HEK293 (cell line): ENCODE results near the gene NHEJ1.
A peak's percentile ranks its signal among the peaks of the same experiment; 100 is the strongest.

Experiments used
- CTCF ChIA-PET: fragments of 350-600 bp; formaldehyde crosslinking; extraction: SDS; loops from one replicate; lab custom pipeline; 2021; ENCODE audit warnings: antibody characterized with exemption; lab: Yijun Ruan, JAX
- POLR2A ChIA-PET: fragments of 300-600 bp; formaldehyde crosslinking; extraction: SDS; loops from one replicate; lab custom pipeline; 2020; ENCODE audit warnings: antibody characterized with exemption, inconsistent platforms; lab: Yijun Ruan, JAX
- H3K27ac ChIP-seq: fragments of 200-500 bp; sonication (Bioruptor generic); 2 replicates; pipeline ENCODE4 v1.5.1; 2014; ENCODE audit warnings: low read depth, low read length, control low read depth, inconsistent platforms; ENCODE audit errors: extremely low read depth
- H3K36me3 ChIP-seq, 2 experiments: fragments of 200-500 bp in 1 of 2; sonication (Bioruptor generic) in 1 of 2; 1 replicate in 1 of 2; 2 replicates in 1 of 2; pipeline ENCODE4 v1.5.1; 2014 to 2017; ENCODE audit warnings: inconsistent platforms in 2 of 2, low read length in 2 of 2; ENCODE audit not compliant: control insufficient read depth in 2 of 2, insufficient read depth in 1 of 2
- H3K4me1 ChIP-seq: fragments of 200-500 bp; sonication (Bioruptor generic); 2 replicates; pipeline ENCODE4 v1.5.1; 2014; ENCODE audit warnings: mild to moderate bottlenecking, low read length, inconsistent platforms; ENCODE audit not compliant: control insufficient read depth, insufficient read depth
- H3K4me3 ChIP-seq: 2 replicates; pipeline ENCODE4 v1.5.1; 2011; ENCODE audit warnings: low read depth, mild to moderate bottlenecking, control low read depth, low read length, moderate library complexity
- H3K9me3 ChIP-seq: fragments of 200-500 bp; sonication (Bioruptor generic); 2 replicates; pipeline ENCODE4 v1.5.1; 2014; ENCODE audit warnings: low read depth, low read length, inconsistent platforms; ENCODE audit not compliant: control insufficient read depth, insufficient read depth
- KLF9 ChIP-seq: fragments of 450-650 bp; formaldehyde crosslinking; IDR thresholded peaks from 2 replicates; pipeline ENCODE4 v1.5.1; 2016; ENCODE audit warnings: missing biosample characterization, missing genetic modification characterization, low read depth
- MZF1 ChIP-seq: fragments of 450-650 bp; formaldehyde crosslinking; IDR thresholded peaks from 2 replicates; pipeline ENCODE4 v1.5.1; 2017; ENCODE audit warnings: missing biosample characterization, missing genetic modification characterization, borderline replicate concordance
- SALL2 ChIP-seq: fragments of 450-650 bp; formaldehyde crosslinking; IDR thresholded peaks from 2 replicates; pipeline ENCODE4 v1.5.0; 2017; ENCODE audit warnings: missing biosample characterization, mild to moderate bottlenecking, missing genetic modification characterization, borderline replicate concordance
- SP7 ChIP-seq: fragments of 450-650 bp; formaldehyde crosslinking; IDR thresholded peaks from 2 replicates; pipeline ENCODE4 v1.5.1; 2016; ENCODE audit warnings: missing biosample characterization, missing genetic modification characterization
- ZBTB10 ChIP-seq: fragments of 450-650 bp; formaldehyde crosslinking; IDR thresholded peaks from 2 replicates; pipeline ENCODE4 v1.5.1; 2016; ENCODE audit warnings: missing biosample characterization, missing genetic modification characterization
- ZFP69B ChIP-seq: fragments of 450-650 bp; formaldehyde crosslinking; IDR thresholded peaks from 2 replicates; pipeline ENCODE4 v1.5.1; 2016; ENCODE audit warnings: missing biosample characterization, missing genetic modification characterization
- ZNF148 ChIP-seq: fragments of 450-650 bp; formaldehyde crosslinking; IDR thresholded peaks from 2 replicates; pipeline ENCODE4 v1.5.0; 2017; ENCODE audit warnings: missing biosample characterization, missing genetic modification characterization, borderline replicate concordance
- ZNF324 ChIP-seq: fragments of 450-650 bp; formaldehyde crosslinking; IDR thresholded peaks from 2 replicates; pipeline ENCODE4 v1.5.1; 2016; ENCODE audit warnings: missing biosample characterization, missing genetic modification characterization
- ZNF501 ChIP-seq: fragments of 450-650 bp; formaldehyde crosslinking; IDR thresholded peaks from 2 replicates; pipeline ENCODE4 v1.5.1; 2016; ENCODE audit warnings: missing biosample characterization, missing genetic modification characterization
- ZNF510 ChIP-seq: fragments of 450-650 bp; formaldehyde crosslinking; IDR thresholded peaks from 2 replicates; pipeline ENCODE4 v1.5.1; 2018; ENCODE audit warnings: mild to moderate bottlenecking, missing genetic modification characterization, missing biosample characterization; ENCODE audit not compliant: insufficient replicate concordance
- ZNF544 ChIP-seq: fragments of 450-650 bp; formaldehyde crosslinking; IDR thresholded peaks from 2 replicates; pipeline ENCODE4 v1.5.0; 2017; ENCODE audit warnings: missing biosample characterization, missing genetic modification characterization
- ZNF555 ChIP-seq: fragments of 450-650 bp; formaldehyde crosslinking; conservative IDR thresholded peaks from 2 replicates; pipeline ENCODE4 v1.5.1; 2017; ENCODE audit warnings: missing biosample characterization, mild to moderate bottlenecking, missing genetic modification characterization, inconsistent platforms
- ZNF623 ChIP-seq: fragments of 450-650 bp; formaldehyde crosslinking; IDR thresholded peaks from 2 replicates; pipeline ENCODE4 v1.5.1; 2016; ENCODE audit warnings: missing biosample characterization, missing genetic modification characterization
- ZNF624 ChIP-seq: fragments of 450-650 bp; formaldehyde crosslinking; IDR thresholded peaks from 2 replicates; pipeline ENCODE4 v1.5.1; 2017; ENCODE audit warnings: missing biosample characterization, missing genetic modification characterization
- ZNF626 ChIP-seq: fragments of 450-650 bp; sonication (Bioruptor Pico); formaldehyde crosslinking; IDR thresholded peaks from 2 replicates; pipeline ENCODE4 v1.5.1; 2018; ENCODE audit warnings: missing biosample characterization, missing genetic modification characterization, inconsistent platforms
- ZNF707 ChIP-seq: fragments of 450-650 bp; formaldehyde crosslinking; IDR thresholded peaks from 2 replicates; pipeline ENCODE4 v1.5.1; 2016; ENCODE audit warnings: missing biosample characterization, missing genetic modification characterization
- ZNF791 ChIP-seq: fragments of 450-650 bp; formaldehyde crosslinking; IDR thresholded peaks from 2 replicates; pipeline ENCODE4 v1.5.1; 2016; ENCODE audit warnings: missing biosample characterization, missing genetic modification characterization
- ZNF843 ChIP-seq: fragments of 450-650 bp; formaldehyde crosslinking; IDR thresholded peaks from 2 replicates; pipeline ENCODE4 v1.5.1; 2016; ENCODE audit warnings: missing biosample characterization, missing genetic modification characterization
- ZSCAN18 ChIP-seq: fragments of 450-650 bp; formaldehyde crosslinking; IDR thresholded peaks from 2 replicates; pipeline ENCODE4 v1.5.1; 2016; ENCODE audit warnings: missing biosample characterization, missing genetic modification characterization

Gene NHEJ1

GRCh38 chr2:219160186-219161017 is at the start of gene NHEJ1 (continued):
- peak; percentile 85 for TF ChIP-seq ZBTB10 (tag by site-specific recombination)
- no peak for TF ChIP-seq SALL2 (tag by site-specific recombination)
- no peak for TF ChIP-seq ZNF624
- no peak for TF ChIP-seq ZSCAN18 (tag by site-specific recombination)
- peak; percentile 65; the same call in 1 of the 2 replicates for TF ChIP-seq ZNF501 (tag by site-specific recombination)
- TF ChIP-seq ZNF623 (tag by site-specific recombination), result no peak
- 0 out of 2 replicates have a peak, but pooled peaks have one; percentile 15 for TF ChIP-seq ZNF324 (tag by site-specific recombination)
- no peak for TF ChIP-seq MZF1 (tag by site-specific recombination)
- TF ChIP-seq ZNF626 (tag by site-specific recombination), result no peak
- TF ChIP-seq, all 188 proteins: peak for 47

- Histone ChIP-seq H3K36me3 (peaks cover 12 to 68% of the 10 kb centered on the region in 2 experiments; a peak in 2 of 3 replicates), H3K27ac (no peak overlapping the region), H3K4me1 (peaks cover 8% of the 10 kb centered on the region), H3K4me3 (no peak overlapping the region), H3K9me3 (no peaks in the 10 kb centered on the region)
- ChIA-PET CTCF (interaction anchor here (0.6 to 3.2 kb wide), 3 partner anchors 38 to 68 kb away, joined by 4 to 8 read pairs (median 5); partner anchors contain the start of gene NHEJ1), POLR2A (interaction anchor here (2.0 kb wide), 1 partner anchor 9 kb away, joined by 11 read pairs; the partner anchor contains the start of gene ABCB6)
- no peak for TF ChIP-seq ZNF510
- no peak for TF ChIP-seq ZNF544 (tag by site-specific recombination)
- TF ChIP-seq SP7 (tag by site-specific recombination), result no peak
- no peak for TF ChIP-seq ZFP69B (tag by site-specific recombination)
- TF ChIP-seq ZNF791 (tag by site-specific recombination), result no peak
- TF ChIP-seq ZNF555 (tag by site-specific recombination), result no peak
- no peak for TF ChIP-seq ZNF843 (tag by site-specific recombination)
- TF ChIP-seq KLF9 (tag by site-specific recombination), result no peak
- no peak for TF ChIP-seq ZNF148 (tag by site-specific recombination)
- no peak for TF ChIP-seq ZNF707 (tag by site-specific recombination)
These were observed 48.9 kb upstream of the NHEJ1 start for GRCh38 chr2:219209236-219210195.
